ENCODE data around the gene MFSD12.

MFSD12 gene

GRCh38 chr19:3557461-3558248, at the start of gene MFSD12:
Gene MFSD12, minus strand, starts transcription at chr19:3557586. Its CDS starts 183 bp downstream, at chr19:3557403.
- peak; percentile 90 for DNase-seq

DNA sequence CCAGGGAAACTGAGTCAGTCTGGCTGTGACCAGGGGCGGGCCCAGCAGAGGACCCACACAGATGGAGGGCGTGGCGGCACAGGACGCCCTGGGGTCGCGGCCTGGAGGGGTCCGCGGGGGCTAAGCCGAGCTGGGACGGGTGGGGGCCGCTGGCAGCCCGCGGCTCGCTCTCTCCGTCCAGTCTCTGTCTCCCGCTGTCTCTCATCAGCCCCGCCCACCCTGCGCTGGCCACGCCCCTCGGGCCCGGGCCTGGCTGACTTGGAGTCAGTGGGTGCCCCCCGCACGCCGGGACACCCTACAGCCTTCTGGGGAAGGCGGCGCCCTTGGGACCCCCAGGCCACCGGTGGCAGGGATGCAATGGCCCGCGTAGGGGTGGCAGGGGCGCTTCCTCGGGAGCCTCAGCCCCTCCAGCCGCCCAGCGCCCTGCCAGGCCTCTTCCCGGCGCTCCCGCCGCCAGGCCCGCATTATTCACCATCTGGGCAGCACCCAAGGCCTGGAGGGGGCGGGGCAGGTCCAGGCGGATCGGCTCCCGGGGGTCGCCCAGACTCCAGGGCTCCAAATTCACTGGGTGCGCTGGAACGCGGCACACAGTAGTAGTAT, 49.4 kb upstream of the MFSD12 start, which contains the start of gene TBXA2R:
Gene TBXA2R (minus strand): TSS at position 186 of the 600 bp plus-strand sequence. CDS start 6,241 bp downstream, outside the sequence.
- no peak for DNase-seq

DNA sequence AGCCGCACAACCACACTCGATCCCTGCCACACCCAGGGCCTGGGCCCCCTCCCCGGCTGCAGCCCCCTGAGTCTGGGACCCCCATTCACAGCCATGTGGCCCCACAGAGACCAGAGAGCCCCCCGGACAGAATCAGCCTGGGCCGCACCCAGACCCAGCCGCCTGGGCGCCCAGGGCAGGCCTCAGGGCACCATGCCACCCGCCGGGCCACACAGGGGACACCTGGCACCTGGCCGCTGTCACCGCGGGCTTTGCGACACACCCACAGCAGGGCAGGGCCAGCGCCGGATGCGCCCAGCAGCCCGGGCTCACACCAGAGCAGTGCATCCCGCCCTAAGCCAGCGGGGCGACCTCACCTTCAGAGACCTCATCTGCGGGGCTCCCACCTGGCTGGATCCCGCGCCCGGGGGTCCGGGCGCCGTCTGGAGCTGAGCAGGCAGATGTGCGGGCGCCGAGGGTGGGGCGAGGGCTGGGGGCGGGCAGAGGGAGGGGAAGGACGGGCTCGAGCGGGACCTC, 48.8 kb upstream of the MFSD12 start:
- no peak for DNase-seq

GRCh38 chr19:3605770-3606169, 48.4 kb upstream of the MFSD12 start:
- no peak for DNase-seq

DNA sequence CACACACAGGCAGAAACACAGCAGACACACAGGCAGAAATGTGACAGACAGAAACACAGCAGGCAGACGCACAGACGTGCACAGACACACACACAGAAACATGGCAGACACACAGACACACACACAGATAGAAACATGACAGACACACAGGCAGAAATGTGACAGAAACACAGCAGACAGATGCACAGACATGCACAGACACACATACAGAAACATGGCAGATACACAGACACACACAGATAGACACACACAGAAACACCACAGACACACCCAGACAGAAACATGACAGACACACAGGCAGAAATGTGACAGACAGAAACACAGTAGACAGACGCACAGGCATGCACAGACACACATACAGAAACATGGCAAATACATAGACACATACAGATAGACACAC, 48.0 kb upstream of the MFSD12 start:
- no peak for DNase-seq

DNA sequence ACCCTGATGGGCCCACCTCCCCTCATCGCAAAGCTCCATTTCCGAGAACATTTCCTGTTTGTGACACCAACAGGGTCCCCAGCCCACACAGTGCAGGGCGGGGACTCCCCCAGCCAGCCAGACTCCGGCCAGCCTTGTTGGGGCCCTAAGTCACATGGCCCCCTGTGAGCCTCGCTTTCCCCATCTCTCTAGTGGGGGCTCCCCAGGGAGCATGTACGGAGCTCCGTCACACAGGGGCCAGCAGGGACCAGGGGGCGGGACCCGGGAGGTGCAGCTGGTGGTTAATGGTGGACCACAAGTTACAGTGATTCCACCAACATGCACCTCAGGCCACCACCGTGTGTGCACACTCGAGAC, 47.6 kb upstream of the MFSD12 start:
- no peak for DNase-seq

- DNase-seq, result no peak
Measured at GRCh38 chr19:3604227-3604986, 47.0 kb upstream of the MFSD12 start.

- no peak for DNase-seq
Measured at GRCh38 chr19:3603121-3603811, 45.9 kb upstream of the MFSD12 start.

GRCh38 chr19:3601021-3601420, 43.6 kb upstream of the MFSD12 start:
- no peak for DNase-seq

DNA sequence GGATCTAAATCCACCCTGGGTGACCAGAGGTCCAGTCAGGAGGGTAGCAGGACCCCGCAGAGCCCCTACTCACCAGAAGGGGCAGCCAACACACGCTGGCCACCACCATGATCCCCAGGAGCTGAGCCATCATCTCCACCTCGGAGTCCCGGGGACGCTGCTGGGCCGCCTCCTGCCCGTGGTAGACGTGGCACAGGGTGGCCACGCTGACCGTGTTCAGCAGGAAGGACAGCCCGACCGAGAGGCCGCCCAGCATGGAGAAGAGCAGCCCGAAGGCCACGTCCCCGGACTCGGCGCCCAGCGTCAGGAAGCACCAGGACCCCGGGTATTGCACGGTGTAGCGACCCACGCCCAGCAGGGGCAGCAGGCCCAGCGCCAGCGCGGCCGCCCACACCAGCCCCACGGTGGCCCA, 42.4 kb upstream of the MFSD12 start:
- DNase-seq, result no peak

GRCh38 chr19:3595521-3596061, 38.2 kb upstream of the MFSD12 start:
- no peak for DNase-seq

- no peak for DNase-seq
Measured at GRCh38 chr19:3593156-3593555, 35.8 kb upstream of the MFSD12 start.

DNA sequence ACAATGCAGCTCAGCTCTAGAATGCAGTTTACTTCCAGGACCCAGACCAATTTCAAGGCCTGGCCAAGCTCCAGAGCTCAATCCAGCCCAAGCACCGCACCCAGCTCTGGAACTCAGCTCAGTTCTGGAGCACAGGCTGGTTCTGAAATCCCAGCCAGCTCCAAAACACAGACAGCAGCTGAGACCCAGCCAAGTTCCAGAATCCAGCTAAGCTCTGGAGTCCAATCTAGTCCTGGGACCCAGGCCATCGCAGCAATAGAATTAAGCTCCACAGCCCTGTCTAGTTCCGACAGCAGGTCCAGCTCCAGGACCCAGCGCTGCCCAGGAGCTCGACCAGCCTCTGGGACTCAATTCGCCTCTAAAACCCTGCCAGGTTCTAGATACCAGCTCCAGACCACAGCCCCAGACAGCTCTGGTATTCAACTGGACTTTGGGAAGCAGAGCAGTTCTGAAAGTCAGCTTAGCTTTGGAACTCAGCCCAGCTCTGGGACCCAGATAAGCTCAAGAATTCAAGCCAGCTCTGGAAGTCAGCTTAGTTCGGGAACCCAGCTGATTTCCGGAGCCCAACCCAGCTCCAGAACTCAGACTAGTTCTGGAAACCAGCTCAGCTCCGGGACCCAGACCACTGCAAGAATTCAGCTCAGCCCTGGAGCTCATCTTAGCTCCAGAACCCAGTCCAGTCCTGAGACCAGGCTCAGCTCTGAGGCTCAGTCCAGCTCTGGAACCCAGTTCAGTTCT, 34.7 kb upstream of the MFSD12 start:
- DNase-seq, result no peak

- no peak for DNase-seq
Measured at GRCh38 chr19:3590991-3591659, 33.7 kb upstream of the MFSD12 start.

DNA sequence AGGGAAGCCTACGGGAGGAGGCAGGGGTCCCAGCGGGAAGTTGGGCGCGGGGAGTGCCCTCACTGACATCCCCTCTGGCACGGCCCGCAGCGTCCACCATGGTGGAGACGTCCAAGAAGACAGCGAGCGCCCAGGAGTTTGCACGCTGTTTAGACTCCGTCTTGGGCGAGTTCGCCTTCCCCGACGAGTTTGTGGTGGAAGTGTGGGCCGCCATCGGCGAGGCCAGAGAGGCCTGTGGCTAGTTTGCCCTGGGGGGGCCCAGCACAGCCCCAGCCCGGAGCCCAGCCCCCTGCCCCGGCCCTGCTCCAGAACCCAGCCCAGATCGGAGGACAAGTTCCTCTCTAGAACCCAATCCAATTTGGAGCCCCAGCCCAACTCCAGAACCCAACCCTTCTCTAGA, 32.6 kb upstream of the MFSD12 start:
- no peak for DNase-seq

DNA sequence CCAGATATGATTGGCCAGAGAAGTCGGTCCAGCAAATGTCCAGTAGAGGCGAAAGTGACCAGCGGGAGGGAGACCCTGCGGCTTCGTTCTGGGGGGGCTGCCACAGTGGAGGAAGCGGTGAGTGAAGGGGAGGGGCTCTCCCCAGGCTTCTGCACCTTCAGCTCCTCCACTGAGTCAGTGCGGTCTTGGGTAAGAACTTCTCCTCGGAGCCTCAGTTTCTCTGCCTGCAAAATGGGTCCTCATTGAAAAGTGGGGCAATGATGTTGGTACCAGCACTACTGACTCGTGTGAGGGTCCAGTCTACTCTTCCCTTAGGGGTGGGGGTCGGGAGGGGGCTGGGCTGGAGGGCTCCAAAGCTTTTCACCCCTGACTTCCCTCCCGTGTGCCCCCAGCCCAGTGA, 32.1 kb upstream of the MFSD12 start:
- DNase-seq, result no peak

DNA sequence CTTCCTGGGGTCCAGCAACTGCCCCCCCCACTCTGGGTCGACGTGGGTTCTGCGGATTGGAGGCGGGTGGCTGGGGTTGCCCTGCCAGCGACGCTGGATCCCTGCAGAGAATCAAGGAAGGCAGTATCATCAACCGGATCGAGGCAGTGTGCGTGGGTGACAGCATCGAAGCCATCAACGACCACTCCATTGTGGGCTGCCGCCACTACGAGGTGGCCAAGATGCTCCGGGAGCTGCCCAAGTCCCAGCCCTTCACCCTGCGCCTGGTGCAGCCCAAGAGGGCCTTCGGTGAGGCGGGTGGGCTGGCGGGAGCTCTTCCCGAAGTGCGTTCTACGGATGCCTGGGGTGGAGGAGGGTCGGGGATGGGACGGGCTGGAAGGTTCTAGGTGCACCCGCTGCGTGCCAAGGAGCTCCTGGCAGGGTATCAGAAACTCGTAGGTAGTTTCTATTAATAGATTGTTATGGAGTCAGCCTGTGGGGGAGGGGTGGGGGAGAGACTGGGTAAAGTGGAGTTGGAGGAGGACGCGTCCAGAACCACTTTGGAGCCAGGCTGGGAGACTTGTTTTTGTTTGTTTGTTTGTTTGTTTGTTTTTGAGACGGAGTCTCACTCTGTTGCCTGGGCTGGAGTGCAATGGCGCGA, 29.4 kb upstream of the MFSD12 start:
- no peak for DNase-seq

DNA sequence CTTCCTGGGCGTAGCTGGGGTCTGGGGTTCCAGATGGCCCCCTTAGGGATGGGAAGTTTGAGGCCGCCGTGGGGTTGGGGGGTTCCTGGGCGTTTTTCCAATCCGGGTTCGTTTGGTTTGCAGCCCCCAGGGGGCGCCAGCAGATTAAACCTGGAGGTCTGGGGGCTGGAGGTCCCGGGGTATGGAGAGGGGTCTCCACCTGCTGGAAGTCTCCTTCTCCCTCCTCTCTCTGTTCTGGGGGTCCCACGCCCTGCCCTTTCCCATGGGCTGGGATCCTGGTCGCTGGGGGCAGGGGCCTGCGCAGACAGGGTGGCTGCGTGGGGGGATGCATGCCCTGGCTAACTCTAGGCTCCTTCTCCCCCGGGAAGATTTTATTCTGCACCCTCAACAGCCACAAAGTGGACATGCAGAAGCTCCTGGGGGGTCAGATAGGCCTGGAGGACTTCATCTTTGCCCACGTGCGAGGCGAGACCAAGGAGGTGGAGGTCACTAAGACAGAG, 28.8 kb upstream of the MFSD12 start:
- DNase-seq, result no peak

- DNase-seq, result no peak
Measured at GRCh38 chr19:3585301-3586126, 28.1 kb upstream of the MFSD12 start, which contains the start of gene GIPC3. Gene GIPC3, plus strand, starts transcription at chr19:3585478. Its CDS starts 120 bp downstream, at chr19:3585598.

Measured in NCI-H1092 (cell line).